RWPE2 (cell line): Measurements from ENCODE around the gene RELA.
A peak's percentile ranks its signal among the peaks of the same experiment; 100 is the strongest.

Experiments used
- ATAC-seq: fragments of 200-7000 bp; cut with Tn5 transposase; 3 replicates; pipeline ENCODE4 v1.9.1; 2021; ENCODE audit warnings: low read depth
- DNase-seq: peaks from one replicate; pipeline ENCODE4 v3.0.0-alpha.2; 2020; ENCODE audit warnings: low spot score
- H3K27ac ChIP-seq: fragments of 450-650 bp; 2 replicates; pipeline ENCODE4 v1.5.1; 2017; ENCODE audit warnings: mild to moderate bottlenecking; ENCODE audit not compliant: poor library complexity, severe bottlenecking
- H3K27me3 ChIP-seq: fragments of 250-450 bp; sonication (Bioruptor Pico); 2 replicates; pipeline ENCODE4 v1.5.1; 2021; ENCODE audit warnings: mild to moderate bottlenecking, moderate library complexity; ENCODE audit not compliant: insufficient read depth, poor library complexity, severe bottlenecking
- H3K36me3 ChIP-seq: fragments of 250-450 bp; sonication (Bioruptor Pico); 2 replicates; pipeline ENCODE4 v1.5.1; 2020; ENCODE audit warnings: low read depth, mild to moderate bottlenecking, moderate library complexity
- H3K4me1 ChIP-seq: fragments of 250-450 bp; sonication (Bioruptor Pico); 2 replicates; pipeline ENCODE4 v1.5.1; 2021; ENCODE audit warnings: mild to moderate bottlenecking, moderate library complexity; ENCODE audit not compliant: insufficient read depth, poor library complexity, severe bottlenecking
- H3K4me3 ChIP-seq: fragments of 250-450 bp; sonication (Bioruptor Pico); 2 replicates; pipeline ENCODE4 v1.5.1; 2021; ENCODE audit warnings: mild to moderate bottlenecking, moderate library complexity; ENCODE audit not compliant: severe bottlenecking
- H3K9me3 ChIP-seq: fragments of 250-450 bp; sonication (Bioruptor Pico); 2 replicates; pipeline ENCODE4 v1.5.1; 2021; ENCODE audit warnings: mild to moderate bottlenecking, moderate library complexity; ENCODE audit not compliant: severe bottlenecking
- TF ChIP-seq, protein P1 (sequence below): fragments of 450-650 bp; IDR thresholded peaks from one replicate; pipeline ENCODE4 v1.5.1; 2017; ENCODE audit warnings: mild to moderate bottlenecking, moderate library complexity; ENCODE audit not compliant: poor library complexity, severe bottlenecking

The RELA gene

DNA sequence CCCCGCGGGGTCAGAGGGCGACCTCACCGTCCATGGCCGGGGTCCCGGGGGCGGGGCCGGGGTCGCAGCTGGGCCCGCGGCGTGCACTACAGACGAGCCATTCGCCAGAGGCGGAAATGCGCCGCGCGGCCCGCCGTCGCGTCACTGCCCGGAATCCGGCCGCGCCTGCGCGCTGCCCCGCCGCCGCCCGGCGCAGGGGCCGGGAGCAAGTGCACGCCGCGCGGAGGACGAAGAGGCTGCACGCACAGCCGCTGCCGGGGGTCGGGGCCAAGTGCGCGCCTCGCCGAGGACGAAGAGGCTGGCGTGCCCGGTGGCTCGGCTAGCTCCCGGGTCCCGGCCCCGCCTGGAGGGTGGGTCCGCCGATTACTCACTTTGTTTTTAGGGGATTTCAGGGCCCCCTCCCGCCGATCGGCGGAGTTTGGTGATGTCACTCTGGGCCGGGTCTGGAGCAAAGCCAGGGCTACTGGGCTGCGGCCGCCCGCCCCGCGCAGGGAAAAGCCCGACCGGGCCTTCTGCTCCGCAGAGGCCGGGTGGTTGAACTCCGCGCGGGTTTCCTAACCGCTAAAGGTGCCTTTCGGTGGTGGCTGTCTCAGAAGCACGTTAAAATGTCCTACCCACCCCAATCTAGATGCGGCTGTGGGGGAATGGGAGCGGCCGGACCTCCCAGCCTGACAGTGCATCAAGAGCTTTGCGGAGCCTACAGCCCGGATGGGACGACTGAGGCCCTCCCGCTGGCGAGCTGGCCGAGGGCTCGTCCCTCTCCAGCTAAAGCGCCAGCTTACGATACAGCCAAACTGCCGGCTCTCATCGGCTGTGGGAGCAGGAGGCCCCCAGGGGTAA lies at the start of gene RELA:
RELA (minus strand) TSS at position 118 of the 840 bp plus-strand sequence; CDS start at position 34, 84 bp downstream.
- no peaks in the 10 kb centered on the region for H3K27me3 ChIP-seq
- TF ChIP-seq, protein P1, sequence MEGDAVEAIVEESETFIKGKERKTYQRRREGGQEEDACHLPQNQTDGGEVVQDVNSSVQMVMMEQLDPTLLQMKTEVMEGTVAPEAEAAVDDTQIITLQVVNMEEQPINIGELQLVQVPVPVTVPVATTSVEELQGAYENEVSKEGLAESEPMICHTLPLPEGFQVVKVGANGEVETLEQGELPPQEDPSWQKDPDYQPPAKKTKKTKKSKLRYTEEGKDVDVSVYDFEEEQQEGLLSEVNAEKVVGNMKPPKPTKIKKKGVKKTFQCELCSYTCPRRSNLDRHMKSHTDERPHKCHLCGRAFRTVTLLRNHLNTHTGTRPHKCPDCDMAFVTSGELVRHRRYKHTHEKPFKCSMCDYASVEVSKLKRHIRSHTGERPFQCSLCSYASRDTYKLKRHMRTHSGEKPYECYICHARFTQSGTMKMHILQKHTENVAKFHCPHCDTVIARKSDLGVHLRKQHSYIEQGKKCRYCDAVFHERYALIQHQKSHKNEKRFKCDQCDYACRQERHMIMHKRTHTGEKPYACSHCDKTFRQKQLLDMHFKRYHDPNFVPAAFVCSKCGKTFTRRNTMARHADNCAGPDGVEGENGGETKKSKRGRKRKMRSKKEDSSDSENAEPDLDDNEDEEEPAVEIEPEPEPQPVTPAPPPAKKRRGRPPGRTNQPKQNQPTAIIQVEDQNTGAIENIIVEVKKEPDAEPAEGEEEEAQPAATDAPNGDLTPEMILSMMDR, result no peak
- ATAC-seq (peak; percentile 89), DNase-seq (peak; percentile 95)
- peaks cover 8% of the 10 kb centered on the region for H3K4me1 ChIP-seq
- no peaks in the 10 kb centered on the region for H3K9me3 ChIP-seq
- H3K27ac ChIP-seq, result peak within 1 kb of the TSS; percentile 77
- H3K36me3 ChIP-seq, result peaks cover 37% of the 10 kb centered on the region
- peak within 1 kb of the TSS; percentile 79 for H3K4me3 ChIP-seq

DNA sequence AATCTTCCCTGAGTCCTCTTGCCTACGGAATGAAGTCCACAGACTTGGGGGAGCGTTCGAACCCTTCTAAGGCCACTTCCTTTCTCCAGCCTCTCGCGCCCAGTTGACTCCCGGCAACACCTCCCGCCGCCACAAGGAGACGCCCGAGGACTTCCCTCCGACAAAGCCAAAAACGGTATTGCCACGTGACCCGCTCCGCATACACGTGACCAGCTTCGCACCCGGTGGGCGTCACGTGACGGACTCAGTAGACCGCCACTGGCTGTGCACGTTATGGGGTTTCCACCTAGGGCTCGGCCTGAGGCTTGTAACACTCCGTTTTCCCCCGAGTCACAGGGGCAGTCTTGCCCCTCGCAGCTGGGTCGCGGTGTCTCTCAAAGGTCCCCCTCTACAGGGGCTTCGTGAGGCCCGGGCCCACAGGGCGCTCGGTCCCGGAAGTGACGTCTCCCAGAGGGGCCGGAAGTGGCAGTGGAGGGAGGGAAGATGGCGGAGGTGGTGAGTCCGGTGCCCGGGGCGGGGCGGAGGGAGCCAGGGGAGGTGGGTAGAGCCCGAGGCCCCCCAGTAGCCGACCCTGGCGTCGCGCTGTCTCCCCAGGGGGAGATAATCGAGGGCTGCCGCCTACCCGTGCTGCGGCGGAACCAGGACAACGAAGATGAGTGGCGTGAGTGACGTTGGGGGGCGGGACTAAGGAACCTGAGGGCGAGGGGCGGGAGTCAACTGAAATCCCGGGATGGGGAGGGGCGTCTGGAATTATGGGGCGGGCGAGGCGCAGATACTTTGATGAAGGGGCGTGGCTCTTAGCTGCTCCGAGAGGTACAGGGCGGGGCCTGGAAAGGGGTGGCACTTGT lies 49.3 kb upstream of the RELA start, which contains the start of gene KAT5:
KAT5 (plus strand) TSS at position 468 of the 848 bp plus-strand sequence; CDS start at position 484, 16 bp downstream.
- TF ChIP-seq, protein P1, result peak; percentile 99
- ATAC-seq (peak; percentile 74), DNase-seq (peak; percentile 97)
- peak within 1 kb of the TSS; percentile 87 for H3K4me3 ChIP-seq
- peak within 1 kb of the TSS; percentile 90 for H3K27ac ChIP-seq
- peaks cover 39% of the 10 kb centered on the region for H3K36me3 ChIP-seq
- H3K27me3 ChIP-seq, result no peaks in the 10 kb centered on the region
- no peaks in the 10 kb centered on the region for H3K4me1 ChIP-seq
- H3K9me3 ChIP-seq, result no peaks in the 10 kb centered on the region

DNA sequence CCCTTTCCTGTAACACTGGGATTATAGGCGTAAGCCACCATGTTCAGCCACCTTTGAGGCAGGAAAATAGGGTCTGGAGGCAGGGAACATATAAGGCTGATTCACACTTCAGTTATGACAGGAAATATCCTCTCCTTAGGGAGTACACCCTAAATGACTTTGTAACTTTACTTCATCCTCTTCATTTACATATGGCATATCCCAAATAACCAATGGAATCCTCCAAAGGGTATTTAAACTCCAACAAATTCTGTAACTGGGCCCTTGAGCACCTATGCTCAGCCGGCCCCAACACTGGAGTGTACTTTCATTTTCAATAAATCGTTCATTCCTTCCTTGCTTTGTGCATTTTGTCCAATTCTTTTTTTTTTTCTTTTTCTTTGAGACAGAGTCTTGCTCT lies 47.7 kb upstream of the RELA start:
- Histone ChIP-seq H3K4me3 (no peak overlapping the region), H3K9me3 (no peaks in the 10 kb centered on the region), H3K4me1 (no peaks in the 10 kb centered on the region), H3K27me3 (no peaks in the 10 kb centered on the region), H3K36me3 (peaks cover 27% of the 10 kb centered on the region), H3K27ac (peak overlapping the region; percentile 90)
- ATAC-seq, result no peak
- TF ChIP-seq, protein P1, result no peak
- DNase-seq, result no peak

DNA sequence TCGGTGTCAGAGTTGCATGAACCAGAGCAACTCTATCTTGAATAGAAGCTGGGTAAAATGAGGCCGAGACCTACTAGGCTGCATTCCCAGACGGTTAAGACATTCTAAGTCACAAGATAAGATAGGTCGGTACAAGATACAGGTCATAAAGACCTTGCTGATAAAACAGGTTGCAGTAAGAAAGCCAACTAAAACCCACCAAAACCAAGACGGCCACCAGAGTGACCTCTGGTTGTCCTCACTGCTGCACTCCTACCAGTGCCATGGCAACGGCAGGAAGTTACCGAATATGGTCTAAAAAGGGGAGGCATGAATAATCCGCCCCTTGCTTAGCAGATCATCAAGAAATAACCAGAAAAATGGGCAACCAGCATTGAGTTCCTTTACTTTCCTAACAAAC lies 46.9 kb upstream of the RELA start:
- no peaks in the 10 kb centered on the region for H3K4me1 ChIP-seq
- no peaks in the 10 kb centered on the region for H3K27me3 ChIP-seq
- TF ChIP-seq, protein P1, result no peak

More for the DNA sequence above, 46.9 kb upstream of the RELA start:
- no peaks in the 10 kb centered on the region for H3K9me3 ChIP-seq
- H3K4me3 ChIP-seq, result no peak overlapping the region
- peaks cover 20% of the 10 kb centered on the region for H3K36me3 ChIP-seq
- no peak for DNase-seq
- no peak overlapping the region for H3K27ac ChIP-seq
- ATAC-seq, result no peak
